ENCODE measurements around the gene SCNN1A. TPM values are rescaled to one million over a fixed set of nuclear protein-coding genes. Genes with fewer than 3 reads are reported as not detected.
A peak's percentile ranks its signal among the peaks of the same experiment; 100 is the strongest.

SCNN1A gene
- total and polyA plus RNA-seq, 4 donors: 86.6 to 312 (median 125) TPM

- 45 to 47% methylated on average over 15 of the region's 15 CpGs for WGBS, 2 donors
- DNase-seq: no peak
- Histone ChIP-seq H3K27me3 (ENCODE audit: control insufficient read depth in 3 of 3, insufficient read depth in 3 of 3, low read length in 2 of 3) (no peaks in the 10 kb centered on the region), H3K4me1 (ENCODE audit: control insufficient read depth in 5 of 5, insufficient read depth in 5 of 5, low read length in 5 of 5) (peaks cover 0 to 18% (median 7%) of the 10 kb centered on the region in 5 donors), H3K36me3 (ENCODE audit: control insufficient read depth in 4 of 4, insufficient read depth in 4 of 4, low read length in 4 of 4) (no peaks in the 10 kb centered on the region), H3K9me3 (ENCODE audit: control insufficient read depth in 4 of 4, insufficient read depth in 3 of 4, low read length in 3 of 4) (no peaks in the 10 kb centered on the region), H3K27ac (ENCODE audit: low read depth in 1 of 2, low read length in 1 of 2) (peak overlapping the region in 1 of 2 donors; percentile 75), H3K9ac (ENCODE audit: insufficient read depth in 1 of 2, low read length in 2 of 2) (no peak overlapping the region), H3K4me3 (no peak overlapping the region)
- ATAC-seq (ENCODE audit: insufficient read depth, low FRiP score): no peak
- no peak for TF ChIP-seq CTCF (IDR thresholded peaks at IDR 0.05; ENCODE audit: control extremely low read depth, extremely low read depth)
Observed at GRCh38 chr12:6367969-6368892, 7.1 kb downstream of the SCNN1A start.

- peak in 2 of 3 donors; percentile 60 to 64 for DNase-seq
- no peak for ATAC-seq (ENCODE audit: insufficient read depth, low FRiP score)
- H3K27me3 ChIP-seq (ENCODE audit: control insufficient read depth in 3 of 3, insufficient read depth in 3 of 3, low read length in 2 of 3): no peaks in the 10 kb centered on the region
- peaks cover 0 to 19% (median 0%) of the 10 kb centered on the region in 5 donors for H3K4me1 ChIP-seq (ENCODE audit: control insufficient read depth in 5 of 5, insufficient read depth in 5 of 5, low read length in 5 of 5)
- H3K4me3 ChIP-seq: no peak overlapping the region
- H3K36me3 ChIP-seq (ENCODE audit: control insufficient read depth in 4 of 4, insufficient read depth in 4 of 4, low read length in 4 of 4): peaks cover 0 to 1% (median 0%) of the 10 kb centered on the region in 4 donors
- H3K9me3 ChIP-seq (ENCODE audit: control insufficient read depth in 4 of 4, insufficient read depth in 3 of 4, low read length in 3 of 4): no peaks in the 10 kb centered on the region
- TF ChIP-seq CTCF (IDR thresholded peaks at IDR 0.05; ENCODE audit: control extremely low read depth, extremely low read depth): peak; percentile 23
- no peak overlapping the region for H3K9ac ChIP-seq (ENCODE audit: insufficient read depth in 1 of 2, low read length in 2 of 2)
- 47% methylated on average over 11 of the region's 11 CpGs for WGBS, 2 donors
- H3K27ac ChIP-seq (ENCODE audit: low read depth in 1 of 2, low read length in 1 of 2): peak overlapping the region in 1 of 2 donors; percentile 50
Observed at GRCh38 chr12:6367065-6367968, 8.0 kb downstream of the SCNN1A start.

GRCh38 chr12:6364044-6364374 is 11.4 kb downstream of the SCNN1A start:
- Histone ChIP-seq H3K9ac (ENCODE audit: insufficient read depth in 1 of 2, low read length in 2 of 2) (no peak overlapping the region), H3K4me1 (ENCODE audit: control insufficient read depth in 5 of 5, insufficient read depth in 5 of 5, low read length in 5 of 5) (peaks cover 0 to 20% (median 7%) of the 10 kb centered on the region in 5 donors), H3K27me3 (ENCODE audit: control insufficient read depth in 3 of 3, insufficient read depth in 3 of 3, low read length in 2 of 3) (no peaks in the 10 kb centered on the region), H3K9me3 (ENCODE audit: control insufficient read depth in 4 of 4, insufficient read depth in 3 of 4, low read length in 3 of 4) (no peaks in the 10 kb centered on the region), H3K4me3 (peak overlapping the region; percentile 52), H3K36me3 (ENCODE audit: control insufficient read depth in 4 of 4, insufficient read depth in 4 of 4, low read length in 4 of 4) (peaks cover 0 to 2% (median 0%) of the 10 kb centered on the region in 4 donors), H3K27ac (ENCODE audit: low read depth in 1 of 2, low read length in 1 of 2) (peak overlapping the region; percentile 77 to 96)
- WGBS, 2 donors: 12 to 16% methylated on average over 15 of the region's 15 CpGs
- TF ChIP-seq CTCF (IDR thresholded peaks at IDR 0.05; ENCODE audit: control extremely low read depth, extremely low read depth): no peak
- DNase-seq: no peak
- no peak for ATAC-seq (ENCODE audit: insufficient read depth, low FRiP score)

All from lung (tissue), 12 donors.